ENCODE results near the gene TBC1D22A. TPM values are rescaled to one million over a fixed set of nuclear protein-coding genes. Genes with fewer than 3 reads are reported as not detected.

TBC1D22A gene
- total and polyA plus RNA-seq, 9 of the 15 experiments (the other 6 are each of a cell fraction or from before 2014, with no cell fraction given) = 0.20 to 11.5 (median 5.2) TPM

DNA sequence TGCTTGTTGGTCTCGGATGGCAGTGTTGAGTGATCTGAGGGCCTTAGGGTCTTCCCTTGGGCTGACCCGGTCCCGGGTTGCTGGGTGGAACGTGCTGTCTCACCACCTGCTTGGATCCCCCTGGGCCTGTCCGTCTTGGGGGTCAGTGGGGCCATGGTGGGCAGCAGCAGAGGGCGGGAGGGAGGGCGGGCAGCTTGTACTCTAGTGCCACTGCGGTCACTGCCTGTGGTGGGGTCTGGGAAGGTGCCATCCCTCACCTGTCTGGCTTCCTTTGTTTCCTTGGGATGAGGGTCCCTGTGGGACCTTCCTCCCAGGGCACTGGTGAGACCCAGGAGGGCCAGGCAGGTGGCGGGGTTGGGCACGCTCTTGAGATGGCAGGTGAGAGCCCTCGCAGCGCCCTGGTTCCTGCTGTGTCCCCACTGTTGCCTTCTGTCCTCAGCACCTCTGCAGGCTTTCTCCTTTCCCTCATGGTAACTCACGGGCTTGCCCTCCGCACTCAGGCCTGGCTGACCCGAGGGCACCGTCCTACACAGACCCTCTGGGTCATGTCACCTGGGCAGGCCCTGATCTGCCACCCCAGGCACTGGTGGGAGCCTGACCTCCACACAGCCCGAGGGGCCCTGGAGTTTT lies 34.2 kb downstream of the TBC1D22A start:
- POLR2A ChIA-PET = no interaction called here
- Histone ChIP-seq H3K9me1 (ENCODE audit: control insufficient read depth, insufficient read depth, low read length) (no peaks in the 10 kb centered on the region), H3K36me3 (ENCODE audit: control insufficient read depth, insufficient read depth, low read length) (peaks cover 34% of the 10 kb centered on the region; the same call in 2 of the 3 replicates), H3K4me1 (replicated peaks in 1 of 2; ENCODE audit: control insufficient read depth in 2 of 2, insufficient read depth in 2 of 2, low read length in 2 of 2) (peaks cover 0 to 18% of the 10 kb centered on the region in 2 experiments; a peak in 3 of 5 replicates), H3K9ac (ENCODE audit: insufficient read depth in 1 of 2, low read depth in 2 of 2, low read length in 2 of 2) (no peak overlapping the region), H4K20me1 (replicated peaks; ENCODE audit: control insufficient read depth, insufficient read depth, low read length) (peaks cover 6% of the 10 kb centered on the region; the same call in 1 of the 2 replicates), H3K9me3 (replicated peaks; ENCODE audit: control insufficient read depth, insufficient read depth, low read depth, low read length) (no peaks in the 10 kb centered on the region), H2AFZ (ENCODE audit: low read depth, low read length) (no peak overlapping the region), H3K79me2 (ENCODE audit: control insufficient read depth, insufficient read depth, low read length) (no peaks in the 10 kb centered on the region), H3K4me2 (ENCODE audit: insufficient read depth, low read length) (no peak overlapping the region), H3K4me3 (no peak overlapping the region), H3K27ac (ENCODE audit: extremely low read depth, low read depth, low read length) (no peak overlapping the region), H3K27me3 (ENCODE audit: control insufficient read depth in 2 of 2, insufficient read depth in 2 of 2, low read length in 2 of 2) (no peaks in the 10 kb centered on the region)
- CTCF ChIA-PET (ENCODE audit: low intra/inter-chr PET ratio) = no interaction called here
- BruUV-seq (replicated peaks) = no TSS peak
- in situ Hi-C loops (cut with MboI) (no loop called here), intact Hi-C loops (cut with micrococcal nuclease) (no loop called here)
- DNase-seq (ENCODE audit: extremely low read depth in 1 of 4, low spot score in 3 of 4) = no peak
- ATAC-seq = no peak
- FAIRE-seq = no peak
- TF ChIP-seq ZEB2 (IDR thresholded peaks at IDR 0.05) = no peak
- no peak for TF ChIP-seq MAFK (IDR thresholded peaks at IDR 0.05; ENCODE audit: low read length)
- no peak for TF ChIP-seq E2F3 (CRISPR knock-in tag; IDR thresholded peaks at IDR 0.05)
- TF ChIP-seq U2AF2 (optimal IDR thresholded peaks at IDR 0.05; ENCODE audit: low read depth, low read length) = no peak
- TF ChIP-seq, protein P1, sequence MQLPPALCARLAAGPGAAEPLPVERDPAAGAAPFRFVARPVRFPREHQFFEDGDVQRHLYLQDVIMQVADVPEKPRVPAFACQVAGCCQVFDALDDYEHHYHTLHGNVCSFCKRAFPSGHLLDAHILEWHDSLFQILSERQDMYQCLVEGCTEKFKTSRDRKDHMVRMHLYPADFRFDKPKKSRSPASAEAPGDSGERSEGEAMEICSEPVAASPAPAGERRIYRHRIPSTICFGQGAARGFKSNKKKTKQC (CRISPR knock-in tag; IDR thresholded peaks at IDR 0.05) = no peak
- no peak for TF ChIP-seq CHCHD3 (CRISPR knock-in tag; IDR thresholded peaks at IDR 0.05)
- TF ChIP-seq MBD1 (CRISPR knock-in tag; IDR thresholded peaks at IDR 0.05) = no peak
- TF ChIP-seq E2F4 (CRISPR knock-in tag; IDR thresholded peaks at IDR 0.05; ENCODE audit: low read depth) = no peak
- no peak for TF ChIP-seq EP300 (IDR thresholded peaks at IDR 0.05; ENCODE audit: low read length)
- no peak for TF ChIP-seq ILF3 (IDR thresholded peaks at IDR 0.05; ENCODE audit: borderline replicate concordance)
- no peak for TF ChIP-seq ARNT (IDR thresholded peaks at IDR 0.05)
- no peak for TF ChIP-seq RBM22 (IDR thresholded peaks at IDR 0.05; ENCODE audit: low read depth, low read length, poor library complexity, severe bottlenecking)
- TF ChIP-seq SPI1 (IDR thresholded peaks at IDR 0.05; ENCODE audit: borderline replicate concordance, low read depth, low read length) = no peak
- no peak for TF ChIP-seq TRIM24 (IDR thresholded peaks at IDR 0.05)
- no peak for TF ChIP-seq MTA1 (IDR thresholded peaks at IDR 0.05; ENCODE audit: borderline replicate concordance)
- TF ChIP-seq ARID1B (IDR thresholded peaks at IDR 0.05) = no peak
- TF ChIP-seq, protein P2, sequence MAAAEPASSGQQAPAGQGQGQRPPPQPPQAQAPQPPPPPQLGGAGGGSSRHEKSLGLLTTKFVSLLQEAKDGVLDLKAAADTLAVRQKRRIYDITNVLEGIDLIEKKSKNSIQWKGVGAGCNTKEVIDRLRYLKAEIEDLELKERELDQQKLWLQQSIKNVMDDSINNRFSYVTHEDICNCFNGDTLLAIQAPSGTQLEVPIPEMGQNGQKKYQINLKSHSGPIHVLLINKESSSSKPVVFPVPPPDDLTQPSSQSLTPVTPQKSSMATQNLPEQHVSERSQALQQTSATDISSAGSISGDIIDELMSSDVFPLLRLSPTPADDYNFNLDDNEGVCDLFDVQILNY (CRISPR knock-in tag; IDR thresholded peaks at IDR 0.05) = no peak
- TF ChIP-seq ZNF707 (CRISPR knock-in tag; conservative IDR thresholded peaks at IDR 0.05) = no peak
- TF ChIP-seq ATF2 (CRISPR knock-in tag; IDR thresholded peaks at IDR 0.05) = no peak
- WGBS (ENCODE audit: insufficient coverage, low coverage, missing lambda C conversion rate) = 81% methylated on average over 12 of the region's 17 CpGs

Data from K562 (cell line).